Trophoblast cell (in vitro differentiated cells and primary cell): ENCODE measurements around the gene MRPS5.
A peak's percentile ranks its signal among the peaks of the same experiment; 100 is the strongest.

ENCODE experiments used
- DNase-seq, 2 donors: peaks; one replicate each; pipeline ENCODE4 v3.0.0-alpha.2; 2016
- H2AFZ ChIP-seq: 2 replicates; pipeline ENCODE4 v1.6.1; 2013; ENCODE audit warnings: low read length, moderate library complexity, mild to moderate bottlenecking; ENCODE audit not compliant: insufficient read depth, poor library complexity
- H2AK5ac ChIP-seq: 2 replicates; pipeline ENCODE4 v1.6.1; 2013; ENCODE audit warnings: mild to moderate bottlenecking, low read length
- H2BK120ac ChIP-seq: 2 replicates; pipeline ENCODE4 v1.6.1; 2013; ENCODE audit warnings: low read length, mild to moderate bottlenecking, moderate library complexity; ENCODE audit not compliant: insufficient read depth, poor library complexity
- H2BK12ac ChIP-seq: 2 replicates; pipeline ENCODE4 v1.6.1; 2013; ENCODE audit warnings: mild to moderate bottlenecking, low read length, moderate library complexity
- H2BK5ac ChIP-seq: 2 replicates; pipeline ENCODE4 v1.6.1; 2013; ENCODE audit warnings: low read length, low read depth, moderate library complexity, mild to moderate bottlenecking; ENCODE audit not compliant: poor library complexity
- H3K14ac ChIP-seq: 2 replicates; pipeline ENCODE4 v1.6.1; 2013; ENCODE audit warnings: mild to moderate bottlenecking, low read length
- H3K18ac ChIP-seq: 2 replicates; pipeline ENCODE4 v1.6.1; 2013; ENCODE audit warnings: mild to moderate bottlenecking, low read length
- H3K23ac ChIP-seq: 2 replicates; pipeline ENCODE4 v1.6.1; 2013; ENCODE audit warnings: low read length
- H3K27ac ChIP-seq: 2 replicates; pipeline ENCODE4 v1.5.1; 2013; ENCODE audit warnings: low read depth, mild to moderate bottlenecking, inconsistent platforms, low read length, moderate library complexity
- H3K27me3 ChIP-seq: 2 replicates; pipeline ENCODE4 v1.6.1; 2013; ENCODE audit warnings: inconsistent platforms, mild to moderate bottlenecking, low read length, moderate library complexity; ENCODE audit not compliant: insufficient read depth
- H3K36me3 ChIP-seq, 2 experiments: 1 replicate in 1 of 2; 2 replicates in 1 of 2; pipeline ENCODE4 v1.6.1; 2013; ENCODE audit warnings: low read length in 2 of 2, mild to moderate bottlenecking in 2 of 2, moderate library complexity in 1 of 2; ENCODE audit not compliant: insufficient read depth in 2 of 2, control insufficient read depth in 1 of 2
- H3K4ac ChIP-seq: 2 replicates; pipeline ENCODE4 v1.6.1; 2013; ENCODE audit warnings: low read depth, mild to moderate bottlenecking, low read length, moderate library complexity
- H3K4me1 ChIP-seq, 2 experiments: 1 replicate in 1 of 2; 2 replicates in 1 of 2; pipeline ENCODE4 v1.6.1; 2013; ENCODE audit warnings: low read length in 2 of 2, mild to moderate bottlenecking in 2 of 2, moderate library complexity in 1 of 2; ENCODE audit not compliant: insufficient read depth in 2 of 2, control insufficient read depth in 1 of 2
- H3K4me2 ChIP-seq: 2 replicates; pipeline ENCODE4 v1.6.1; 2013; ENCODE audit warnings: inconsistent platforms, mild to moderate bottlenecking, low read length, moderate library complexity
- H3K4me3 ChIP-seq: 2 replicates; pipeline ENCODE4 v1.5.1; 2013; ENCODE audit warnings: mild to moderate bottlenecking, low read depth, low read length, inconsistent platforms
- H3K79me1 ChIP-seq: one replicate; pipeline ENCODE4 v1.6.1; 2013; ENCODE audit warnings: low read length
- H3K79me2 ChIP-seq: 2 replicates; pipeline ENCODE4 v1.6.1; 2013; ENCODE audit warnings: low read length, mild to moderate bottlenecking; ENCODE audit not compliant: control insufficient read depth, insufficient read depth, poor library complexity
- H3K9ac ChIP-seq: 2 replicates; pipeline ENCODE4 v1.6.1; 2013; ENCODE audit warnings: mild to moderate bottlenecking, low read length
- H3K9me3 ChIP-seq: 2 replicates; pipeline ENCODE4 v1.6.1; 2013; ENCODE audit warnings: low read depth, mild to moderate bottlenecking, control low read depth, inconsistent platforms, low read length; ENCODE audit not compliant: insufficient read depth
- H4K12ac ChIP-seq: 2 replicates; pipeline ENCODE4 v1.6.1; 2013; ENCODE audit warnings: low read depth, mild to moderate bottlenecking, low read length, moderate library complexity
- H4K8ac ChIP-seq: 2 replicates; pipeline ENCODE4 v1.6.1; 2013; ENCODE audit warnings: low read depth, mild to moderate bottlenecking, low read length, moderate library complexity
- H4K91ac ChIP-seq: one replicate; pipeline ENCODE4 v1.6.1; 2013; ENCODE audit warnings: low read depth, mild to moderate bottlenecking, low read length, moderate library complexity
- WGBS: extraction: QIAGEN DNeasy Blood & Tissue Kit; methylation state at CpG from one replicate; pipeline ENCODE4 v1.1.7; 2013; ENCODE audit warnings: missing lambda C conversion rate; ENCODE audit not compliant: insufficient read length, insufficient coverage; ENCODE audit errors: extremely low coverage; 5-methylcytosine and 5-hydroxymethylcytosine counted together

Gene MRPS5

GRCh38 chr2:95075440-95076132 is 46.0 kb downstream of the MRPS5 start:
- Histone ChIP-seq H3K27ac (no peak overlapping the region), H3K18ac (no peak overlapping the region), H3K14ac (no peak overlapping the region), H3K27me3 (no peaks in the 10 kb centered on the region), H2BK5ac (no peak overlapping the region), H3K79me1 (no peaks in the 10 kb centered on the region), H2BK120ac (no peak overlapping the region), H3K79me2 (no peaks in the 10 kb centered on the region), H3K9me3 (no peaks in the 10 kb centered on the region), H3K4me1 (peaks cover 0 to 4% of the 10 kb centered on the region in 2 experiments), H3K4me3 (no peak overlapping the region), H3K23ac (no peak overlapping the region), H3K4ac (no peak overlapping the region), H4K12ac (no peak overlapping the region), H2AK5ac (no peak overlapping the region), H4K91ac (no peak overlapping the region), H3K9ac (no peak overlapping the region), H2AFZ (no peak overlapping the region), H3K36me3 (no peaks in the 10 kb centered on the region), H4K8ac (no peak overlapping the region), H2BK12ac (no peak overlapping the region), H3K4me2 (no peak overlapping the region)
- peak; percentile 10 to 58 for DNase-seq
- no CpG with 5 or more reads among the region's 8 CpGs for WGBS

- H3K4ac ChIP-seq: no peak overlapping the region
- no peak overlapping the region for H4K12ac ChIP-seq
- WGBS: no CpG with 5 or more reads among the region's 15 CpGs
- H2BK120ac ChIP-seq: no peak overlapping the region
- H2BK5ac ChIP-seq: no peak overlapping the region
- H3K9me3 ChIP-seq: no peaks in the 10 kb centered on the region
- no peak overlapping the region for H3K9ac ChIP-seq
- peaks cover 0 to 4% of the 10 kb centered on the region in 2 experiments for H3K4me1 ChIP-seq
- H3K14ac ChIP-seq: no peak overlapping the region
- H2AK5ac ChIP-seq: no peak overlapping the region
- H3K4me3 ChIP-seq: no peak overlapping the region
- DNase-seq: no peak
- H3K23ac ChIP-seq: no peak overlapping the region
- H3K4me2 ChIP-seq: no peak overlapping the region
- no peaks in the 10 kb centered on the region for H3K36me3 ChIP-seq
- no peak overlapping the region for H4K8ac ChIP-seq
- H3K79me2 ChIP-seq: no peaks in the 10 kb centered on the region
- no peak overlapping the region for H3K27ac ChIP-seq
- no peak overlapping the region for H3K18ac ChIP-seq
- no peak overlapping the region for H2BK12ac ChIP-seq
- H3K79me1 ChIP-seq: no peaks in the 10 kb centered on the region
- H4K91ac ChIP-seq: no peak overlapping the region
- no peak overlapping the region for H2AFZ ChIP-seq
- H3K27me3 ChIP-seq: no peaks in the 10 kb centered on the region
Observed at GRCh38 chr2:95074663-95075439, 46.8 kb downstream of the MRPS5 start.

DNA sequence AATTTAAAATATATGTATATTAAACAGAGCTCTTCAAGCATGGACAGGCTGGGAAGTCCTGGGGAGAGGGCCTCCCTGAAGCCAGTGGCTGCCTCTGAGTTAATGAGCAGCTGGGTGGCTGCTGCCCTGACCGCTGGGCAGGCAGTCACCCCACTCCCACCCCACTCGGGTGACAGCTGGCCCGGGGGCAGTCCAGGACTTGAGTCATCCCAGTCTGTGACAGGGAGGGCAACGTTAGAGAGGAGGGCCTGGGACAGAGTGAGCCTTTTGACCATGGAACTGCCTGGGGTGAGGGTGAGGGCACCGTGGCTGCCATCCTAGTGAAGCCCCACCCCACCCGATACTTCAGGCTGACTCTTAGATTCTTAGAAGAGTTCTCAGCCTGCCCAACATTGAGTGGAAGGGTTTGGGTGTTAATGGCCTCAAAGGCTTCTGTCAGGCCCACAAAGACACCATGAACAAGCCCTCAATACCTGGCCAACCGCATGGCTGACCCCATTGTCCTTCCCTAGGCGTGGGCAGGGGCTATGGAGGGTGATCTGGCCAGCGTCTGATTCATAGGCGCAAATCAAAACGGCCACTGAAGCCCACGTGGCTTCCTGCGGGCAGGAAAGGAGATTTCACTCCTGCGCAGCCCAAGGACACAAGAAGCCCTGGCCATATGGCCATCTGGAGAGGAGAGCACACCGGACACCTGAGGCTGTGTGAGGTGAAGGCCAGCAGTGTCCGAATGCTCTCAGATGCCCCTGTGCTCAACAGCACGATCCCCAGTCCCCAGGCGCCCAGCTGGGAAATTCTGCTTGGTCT is 47.5 kb downstream of the MRPS5 start:
- WGBS: no CpG with 5 or more reads among the region's 18 CpGs
- H2AFZ ChIP-seq: no peak overlapping the region
- H3K36me3 ChIP-seq: no peaks in the 10 kb centered on the region
- no peak overlapping the region for H3K9ac ChIP-seq
- H4K8ac ChIP-seq: no peak overlapping the region
- DNase-seq: no peak
- no peak overlapping the region for H3K18ac ChIP-seq
- H3K4me1 ChIP-seq: peaks cover 0 to 4% of the 10 kb centered on the region in 2 experiments
- H4K91ac ChIP-seq: no peak overlapping the region
- no peak overlapping the region for H3K4me3 ChIP-seq
- H3K27me3 ChIP-seq: no peaks in the 10 kb centered on the region
- no peaks in the 10 kb centered on the region for H3K79me2 ChIP-seq
- H2BK5ac ChIP-seq: no peak overlapping the region
- no peak overlapping the region for H2BK12ac ChIP-seq
- H2AK5ac ChIP-seq: no peak overlapping the region
- H3K9me3 ChIP-seq: no peaks in the 10 kb centered on the region
- no peak overlapping the region for H3K4me2 ChIP-seq
- H3K27ac ChIP-seq: no peak overlapping the region
- no peak overlapping the region for H3K14ac ChIP-seq
- H2BK120ac ChIP-seq: no peak overlapping the region
- H3K4ac ChIP-seq: no peak overlapping the region
- H4K12ac ChIP-seq: no peak overlapping the region
- H3K79me1 ChIP-seq: no peaks in the 10 kb centered on the region
- H3K23ac ChIP-seq: no peak overlapping the region

- no peaks in the 10 kb centered on the region for H3K27me3 ChIP-seq
- no peak overlapping the region for H2BK120ac ChIP-seq
- no peak overlapping the region for H4K8ac ChIP-seq
- H3K9me3 ChIP-seq: no peaks in the 10 kb centered on the region
- peaks cover 0 to 4% of the 10 kb centered on the region in 2 experiments for H3K4me1 ChIP-seq
- H3K4ac ChIP-seq: no peak overlapping the region
- no peak for DNase-seq
- no peaks in the 10 kb centered on the region for H3K36me3 ChIP-seq
- no CpG with 5 or more reads among the region's 4 CpGs for WGBS
- H2AK5ac ChIP-seq: no peak overlapping the region
- no peak overlapping the region for H2BK5ac ChIP-seq
- no peak overlapping the region for H3K4me3 ChIP-seq
- no peak overlapping the region for H2AFZ ChIP-seq
- no peak overlapping the region for H3K27ac ChIP-seq
- no peaks in the 10 kb centered on the region for H3K79me1 ChIP-seq
- no peak overlapping the region for H2BK12ac ChIP-seq
- H3K18ac ChIP-seq: no peak overlapping the region
- H4K91ac ChIP-seq: no peak overlapping the region
- no peak overlapping the region for H3K4me2 ChIP-seq
- no peak overlapping the region for H3K14ac ChIP-seq
- no peak overlapping the region for H4K12ac ChIP-seq
- H3K9ac ChIP-seq: no peak overlapping the region
- H3K79me2 ChIP-seq: no peaks in the 10 kb centered on the region
- H3K23ac ChIP-seq: no peak overlapping the region
Observed at GRCh38 chr2:95072424-95072823, 49.2 kb downstream of the MRPS5 start.
